Bronchial epithelial cell (primary cell): ENCODE measurements around the gene MC3R. TPM values are rescaled to one million over a fixed set of nuclear protein-coding genes. Genes with fewer than 3 reads are reported as not detected.
A peak's percentile ranks its signal among the peaks of the same experiment; 100 is the strongest.

Source experiments
- DNase-seq: peaks from one replicate; pipeline ENCODE4 v3.0.0-alpha.2; 2010; ENCODE audit warnings: low read depth
- FAIRE-seq: peaks from 2 replicates; lab custom pipeline; 2011; peaks lifted over from hg19 to GRCh38; lab: Jason Lieb, UNC
- H3K27me3 ChIP-seq: 2 replicates; pipeline ENCODE4 v1.5.1; 2011; ENCODE audit warnings: low read length; ENCODE audit not compliant: control insufficient read depth, insufficient read depth
- H3K36me3 ChIP-seq: 2 replicates; pipeline ENCODE4 v1.5.1; 2011; ENCODE audit warnings: low read length; ENCODE audit not compliant: control insufficient read depth, insufficient read depth
- H3K4me3 ChIP-seq: 2 replicates; pipeline ENCODE4 v1.5.1; 2011; ENCODE audit warnings: mild to moderate bottlenecking, low read depth, low read length, control low read depth
- CTCF ChIP-seq: IDR thresholded peaks from 2 replicates; pipeline ENCODE4 v1.5.1; 2011; ENCODE audit warnings: mild to moderate bottlenecking, moderate library complexity, low read length, control low read depth, inconsistent platforms; ENCODE audit not compliant: insufficient read depth, severe bottlenecking
- total RNA-seq: library from RNA; depleted of rRNA; stranded (reverse); fragments of >200 nt; gene quantifications from 2 replicates; pipeline ENCODE4 v1.2.1, GENCODE V29; 2014

MC3R gene
- total RNA-seq, 1 donor from 2014 or later, result not detected

- TF ChIP-seq CTCF, result no peak
- no peaks in the 10 kb centered on the region for H3K27me3 ChIP-seq
- DNase-seq (no peak), FAIRE-seq (no peak)
- H3K36me3 ChIP-seq, result no peaks in the 10 kb centered on the region
- no peak overlapping the region for H3K4me3 ChIP-seq
Observed at GRCh38 chr20:56249956-56250355, 1.4 kb downstream of the MC3R start.

- no peaks in the 10 kb centered on the region for H3K27me3 ChIP-seq
- FAIRE-seq, result no peak
- no peaks in the 10 kb centered on the region for H3K36me3 ChIP-seq
- no peak for TF ChIP-seq CTCF
- DNase-seq, result peak; percentile 8
- H3K4me3 ChIP-seq, result no peak overlapping the region
Observed at GRCh38 chr20:56257604-56258003, 9.1 kb downstream of the MC3R start.

- Histone ChIP-seq H3K36me3 (no peaks in the 10 kb centered on the region), H3K4me3 (no peak overlapping the region), H3K27me3 (no peaks in the 10 kb centered on the region)
- DNase-seq (peak; percentile 43), FAIRE-seq (no peak)
- no peak for TF ChIP-seq CTCF
Observed at GRCh38 chr20:56259948-56260347, 11.4 kb downstream of the MC3R start.

- FAIRE-seq, result no peak
- Histone ChIP-seq H3K36me3 (no peaks in the 10 kb centered on the region), H3K4me3 (no peak overlapping the region), H3K27me3 (no peaks in the 10 kb centered on the region)
- TF ChIP-seq CTCF, result no peak
- DNase-seq, result no peak
Observed at GRCh38 chr20:56268536-56268935, 20.0 kb downstream of the MC3R start.

- Histone ChIP-seq H3K36me3 (no peaks in the 10 kb centered on the region), H3K4me3 (no peak overlapping the region), H3K27me3 (no peaks in the 10 kb centered on the region)
- DNase-seq, result no peak
- TF ChIP-seq CTCF, result no peak
- no peak for FAIRE-seq
Observed at GRCh38 chr20:56271974-56272373, 23.4 kb downstream of the MC3R start.

- Histone ChIP-seq H3K27me3 (no peaks in the 10 kb centered on the region), H3K36me3 (no peaks in the 10 kb centered on the region), H3K4me3 (no peak overlapping the region)
- TF ChIP-seq CTCF, result no peak
- DNase-seq (no peak), FAIRE-seq (no peak)
Observed at GRCh38 chr20:56273491-56273890, 25.0 kb downstream of the MC3R start.
